ENCODE data around the gene NHSL2.
"Not testable (repeated sequence)": the region's sequence is repeated elsewhere in the genome, so short reads cannot be mapped to it uniquely, and the experiment has no call there.

The NHSL2 gene

GRCh38 chrX:72133851-72134546 is 223.4 kb downstream of the NHSL2 start:
- no peak for DNase-seq

- no peak for DNase-seq
These were observed 227.3 kb downstream of the NHSL2 start for GRCh38 chrX:72137846-72138495.

DNA sequence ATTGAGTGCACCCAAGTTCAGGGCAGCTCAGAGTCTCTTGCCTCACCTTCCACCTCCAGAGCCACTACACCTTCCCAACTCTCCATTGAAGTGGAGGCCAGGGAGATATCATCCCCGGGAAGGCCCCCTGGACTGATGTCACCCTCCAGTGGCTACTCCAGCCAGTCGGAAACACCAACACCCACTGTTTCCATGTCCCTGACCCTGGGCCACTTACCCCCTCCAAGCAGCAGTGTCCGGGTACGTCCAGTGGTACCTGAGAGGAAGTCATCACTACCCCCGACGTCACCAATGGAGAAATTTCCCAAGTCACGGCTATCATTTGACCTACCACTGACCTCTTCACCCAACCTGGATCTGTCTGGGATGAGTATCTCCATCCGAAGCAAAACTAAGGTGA is 228.9 kb downstream of the NHSL2 start:
- no peak for DNase-seq

DNA sequence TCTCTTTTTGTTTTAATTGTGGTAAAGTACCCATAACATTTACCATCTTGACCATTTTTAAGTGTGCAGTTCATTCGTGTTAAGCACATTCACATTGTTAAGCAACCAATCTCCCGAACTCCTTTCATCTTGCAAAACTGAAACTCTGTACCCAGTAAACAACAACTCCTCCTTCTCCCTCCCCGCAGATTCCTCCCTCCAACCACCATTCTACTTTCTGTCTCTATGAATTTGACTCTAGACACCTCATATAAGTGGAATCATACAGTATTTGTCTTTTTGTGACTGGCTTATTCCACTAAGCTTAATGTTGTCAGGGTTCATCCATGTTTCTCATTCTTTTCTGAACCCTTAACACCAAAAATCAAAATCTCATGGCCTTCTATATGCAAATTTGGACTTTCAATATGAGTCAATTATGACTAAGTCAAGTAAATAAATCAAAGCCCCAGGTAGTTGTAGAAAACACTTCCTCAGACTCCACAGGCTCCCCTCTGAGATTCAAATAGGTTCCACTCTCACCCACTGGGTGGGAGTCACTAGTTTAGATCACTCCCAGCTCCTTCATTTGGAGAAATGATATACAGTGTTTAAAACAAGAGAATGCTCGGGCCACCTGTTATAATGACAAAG is 230.8 kb downstream of the NHSL2 start:
- DNase-seq, result no peak

DNA sequence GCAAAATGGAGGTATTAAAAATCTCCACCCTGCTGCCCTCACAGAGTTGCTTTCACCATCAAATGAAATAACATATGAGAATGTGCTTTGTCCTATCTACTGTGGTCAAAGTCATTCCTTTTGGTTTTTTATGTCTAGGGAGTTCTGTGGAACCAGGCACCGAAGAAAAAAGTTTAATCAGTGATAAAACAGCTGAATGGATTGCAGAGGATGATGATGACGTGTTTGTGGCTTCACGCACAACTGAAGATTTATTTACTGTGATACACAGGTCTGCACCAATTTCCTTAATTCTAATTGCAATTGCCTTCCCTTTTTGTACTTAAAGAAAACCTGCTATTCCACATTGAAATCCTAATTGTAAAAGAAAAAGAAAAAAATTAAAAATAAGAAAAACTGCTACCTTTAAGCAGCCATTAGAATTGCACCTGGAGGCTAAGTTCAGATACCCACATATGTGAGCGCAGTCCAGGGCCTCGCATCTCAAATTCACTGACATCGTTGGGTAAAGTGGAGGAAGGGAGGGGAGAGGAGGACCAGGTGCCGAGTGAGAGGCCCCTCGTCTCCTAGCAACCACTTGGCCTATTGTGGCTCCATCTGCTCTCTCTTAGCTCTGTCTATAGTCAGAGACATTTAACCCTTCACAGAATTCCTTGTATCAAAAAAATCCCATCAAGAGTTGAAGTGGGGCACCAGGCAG is 231.6 kb downstream of the NHSL2 start:
- DNase-seq, result no peak

GRCh38 chrX:72142794-72143608 is 232.4 kb downstream of the NHSL2 start:
- DNase-seq, result no peak

GRCh38 chrX:72143609-72143907 is 232.9 kb downstream of the NHSL2 start:
- DNase-seq, result no peak

DNA sequence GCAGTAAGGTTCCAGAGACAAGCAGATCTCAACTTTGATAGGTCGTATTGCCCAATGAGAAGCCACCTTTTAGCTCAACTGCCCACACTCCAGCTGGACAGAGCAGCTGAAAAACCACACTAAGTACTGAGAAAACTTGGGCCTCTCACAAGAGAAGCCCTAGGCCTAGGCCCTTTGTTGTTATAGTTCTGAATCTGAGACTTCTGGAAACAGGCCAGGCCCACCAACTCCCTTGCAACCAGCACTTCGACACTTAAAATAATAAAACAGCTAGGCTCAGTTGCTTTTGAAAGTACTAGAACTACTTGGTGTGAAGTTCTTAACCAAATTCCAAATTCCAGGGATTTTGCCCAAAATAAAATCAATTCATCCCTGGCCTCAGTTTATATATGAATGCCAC is 234.5 kb downstream of the NHSL2 start:
- no peak for DNase-seq

DNA sequence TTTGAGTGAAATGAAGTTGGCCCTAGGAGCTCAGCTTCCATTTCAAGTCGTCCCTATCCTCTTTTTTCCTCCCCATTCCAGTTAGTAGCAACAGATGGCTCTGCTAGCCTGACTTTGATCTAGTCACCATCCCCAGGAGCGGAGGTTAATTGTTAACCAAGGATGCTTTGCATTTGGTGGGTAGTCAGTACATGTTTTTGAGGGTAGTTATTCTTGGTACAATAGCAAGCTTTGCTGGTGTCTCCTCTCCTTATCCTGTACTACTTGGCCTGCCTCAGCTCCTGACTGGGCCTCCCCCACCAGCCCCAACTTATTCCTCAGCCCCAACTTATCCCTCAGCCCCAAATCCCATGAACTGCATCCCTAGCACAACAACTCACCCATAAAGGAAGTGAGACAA is 235.9 kb downstream of the NHSL2 start:
- DNase-seq, result no peak

DNA sequence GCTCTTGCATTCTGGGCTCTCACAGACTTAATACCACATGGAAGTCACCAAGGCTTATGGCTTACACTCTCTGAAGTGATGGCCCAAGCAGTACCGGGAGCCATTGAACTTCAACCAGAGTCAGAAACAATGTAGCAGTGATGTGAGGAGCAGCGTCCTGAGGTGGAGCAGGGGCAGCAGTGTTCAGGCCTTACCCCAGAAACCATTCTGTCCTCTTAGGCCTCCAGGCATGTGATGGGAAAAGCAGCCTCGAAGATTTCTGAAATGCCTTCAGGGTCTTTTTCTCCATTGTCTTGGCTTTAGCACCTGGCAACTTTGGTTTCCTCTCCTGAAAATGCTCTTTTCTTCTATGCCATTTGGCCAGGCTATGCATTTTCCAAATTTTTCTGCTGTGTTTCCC is 248.1 kb downstream of the NHSL2 start:
- DNase-seq, result no peak

- no peak for DNase-seq
These were observed 249.1 kb downstream of the NHSL2 start for GRCh38 chrX:72159769-72160168.

GRCh38 chrX:72165551-72165950 is 254.9 kb downstream of the NHSL2 start:
- DNase-seq, result no peak

DNA sequence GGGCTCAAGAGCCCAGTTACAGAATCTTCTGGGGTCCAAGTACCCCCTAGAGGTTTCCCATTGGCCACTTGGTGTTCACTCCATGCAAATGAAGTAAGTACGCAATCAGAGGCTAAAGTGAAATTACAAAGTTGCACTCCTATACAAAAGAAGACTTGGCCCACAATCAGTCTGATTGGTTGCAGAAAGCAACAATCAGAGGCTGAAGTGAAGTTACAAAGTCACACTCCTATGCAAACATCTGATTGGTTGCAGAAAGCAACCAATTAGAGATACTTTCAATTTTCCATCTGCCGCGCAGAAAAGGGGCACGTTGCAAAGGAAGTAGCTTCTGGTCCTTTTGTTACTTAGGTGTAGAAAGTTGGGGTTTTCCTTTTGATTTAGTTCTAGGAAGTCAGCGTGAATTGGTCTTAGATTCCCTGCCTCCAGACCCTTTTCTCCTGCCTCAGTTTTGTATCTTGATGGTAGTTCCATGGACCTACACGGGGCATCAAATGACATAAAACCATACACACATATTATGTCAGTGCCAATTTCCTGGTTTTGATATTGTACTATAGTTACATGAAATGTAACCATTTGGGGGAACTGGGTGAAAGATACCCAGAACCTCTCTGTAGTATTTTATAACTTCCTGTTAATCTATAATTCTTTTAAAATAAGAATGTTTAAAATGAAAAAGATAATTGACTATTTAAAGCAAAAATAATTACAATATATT is 258.5 kb downstream of the NHSL2 start:
- peak; percentile 45 for DNase-seq

DNA sequence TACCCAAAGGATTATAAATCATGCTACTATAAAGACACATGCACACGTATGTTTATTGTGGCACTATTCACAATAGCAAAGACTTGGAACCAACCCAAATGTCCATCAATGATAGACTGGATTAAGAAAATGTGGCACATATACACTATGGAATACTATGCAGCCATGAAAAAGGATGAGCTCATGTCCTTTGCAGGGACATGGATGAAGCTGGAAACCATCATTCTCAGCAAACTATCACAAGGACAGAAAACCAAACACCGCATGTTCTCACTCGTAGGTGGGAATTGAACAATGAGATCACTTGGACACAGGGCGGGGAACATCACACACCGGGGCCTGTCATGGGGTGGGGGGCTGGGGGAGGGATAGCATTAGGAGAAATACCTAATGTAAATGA is 265.6 kb downstream of the NHSL2 start:
- not testable (repeated sequence) for DNase-seq

- DNase-seq, result no peak
These were observed 266.3 kb downstream of the NHSL2 start for GRCh38 chrX:72176981-72177380.

DNA sequence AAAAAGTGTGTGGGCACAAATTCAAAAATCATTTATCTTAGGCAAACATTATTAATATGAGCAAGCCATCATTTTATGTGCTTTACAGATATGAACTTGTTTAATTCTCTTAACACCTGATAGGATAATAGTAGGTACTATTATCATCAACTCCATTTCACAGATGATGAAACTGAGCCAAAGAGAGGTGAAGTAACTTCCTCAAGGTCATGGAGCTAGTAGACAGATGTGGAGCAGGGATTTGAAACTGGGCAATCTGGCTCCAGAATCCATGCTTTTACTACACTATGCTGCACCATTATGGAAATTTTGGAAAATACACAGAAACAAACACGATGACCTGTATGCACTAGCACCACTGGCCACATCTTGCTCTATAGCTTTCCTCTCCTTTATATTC is 269.9 kb downstream of the NHSL2 start:
- no peak for DNase-seq

- peak; percentile 85 for DNase-seq
These were observed 270.8 kb downstream of the NHSL2 start, which contains the start of gene PIN4 for GRCh38 chrX:72181178-72182125. TSS of gene PIN4 (plus strand) at chrX:72181757. CDS start at chrX:72181786, 29 bp downstream.

GRCh38 chrX:72182924-72183323 is 272.3 kb downstream of the NHSL2 start:
- DNase-seq, result no peak

- DNase-seq, result no peak
These were observed 291.3 kb downstream of the NHSL2 start for GRCh38 chrX:72201836-72202536.
